Neural progenitor cell (in vitro differentiated cells): ENCODE results near the gene SLC6A18. TPM values are rescaled to one million over a fixed set of nuclear protein-coding genes. Genes with fewer than 3 reads are reported as not detected.

Experiments used
- DNase-seq: peaks from one replicate; pipeline ENCODE4 v3.0.0-alpha.2; 2016; ENCODE audit warnings: low spot score
- H2AFZ ChIP-seq: fragments of 200-600 bp; sonication (generic); replicated peaks from 2 replicates; pipeline ENCODE4 v1.6.1; 2016; ENCODE audit warnings: antibody characterized with exemption
- H3F3A ChIP-seq: fragments of 200-600 bp; sonication (generic); 2 replicates; pipeline ENCODE4 v1.6.1; 2016; ENCODE audit warnings: antibody characterized with exemption, low read depth
- H3K27ac ChIP-seq: fragments of 200-600 bp; sonication (generic); 2 replicates; pipeline ENCODE4 v1.5.1; 2016; ENCODE audit warnings: mild to moderate bottlenecking
- H3K27me3 ChIP-seq: fragments of 200-600 bp; sonication (generic); 2 replicates; pipeline ENCODE4 v1.6.1; 2016; ENCODE audit warnings: mild to moderate bottlenecking, moderate library complexity
- H3K36me3 ChIP-seq: fragments of 200-600 bp; sonication (generic); 2 replicates; pipeline ENCODE4 v1.5.1; 2016
- H3K4me1 ChIP-seq: fragments of 200-600 bp; sonication (generic); 2 replicates; pipeline ENCODE4 v1.6.1; 2016; ENCODE audit warnings: mixed run types
- H3K4me2 ChIP-seq: fragments of 200-600 bp; sonication (generic); 2 replicates; pipeline ENCODE4 v1.6.1; 2016
- H3K4me3 ChIP-seq: fragments of 200-600 bp; sonication (generic); 2 replicates; pipeline ENCODE4 v1.5.1; 2016
- H3K79me2 ChIP-seq: fragments of 200-600 bp; sonication (generic); 2 replicates; pipeline ENCODE4 v1.6.1; 2016; ENCODE audit warnings: low read depth
- H3K9ac ChIP-seq: fragments of 200-600 bp; sonication (generic); 2 replicates; pipeline ENCODE4 v1.6.1; 2016
- H3K9me3 ChIP-seq: fragments of 200-600 bp; sonication (generic); 2 replicates; pipeline ENCODE4 v1.5.1; 2016; ENCODE audit warnings: low read depth
- H4K20me1 ChIP-seq: fragments of 200-600 bp; sonication (generic); 2 replicates; pipeline ENCODE4 v1.6.1; 2016; ENCODE audit warnings: low read depth
- H3K27ac Mint-ChIP-seq: 3 replicates; pipeline ENCODE4 v1.8.0; 2021; ENCODE audit warnings: mixed read lengths
- H3K27me3 Mint-ChIP-seq: 2 replicates; pipeline ENCODE4 v1.8.0; 2022; ENCODE audit warnings: low read depth, mild to moderate bottlenecking, inconsistent platforms, moderate library complexity, mixed read lengths; ENCODE audit not compliant: insufficient read depth
- H3K36me3 Mint-ChIP-seq: 3 replicates; pipeline ENCODE4 v1.8.0; 2021; ENCODE audit warnings: mixed read lengths
- H3K4me1 Mint-ChIP-seq: 3 replicates; pipeline ENCODE4 v1.8.0; 2021; ENCODE audit warnings: mixed read lengths
- H3K4me3 Mint-ChIP-seq: 3 replicates; pipeline ENCODE4 v1.8.0; 2021; ENCODE audit warnings: mild to moderate bottlenecking, moderate library complexity, mixed read lengths
- H3K9me3 Mint-ChIP-seq: 3 replicates; pipeline ENCODE4 v1.8.0; 2020; ENCODE audit warnings: mixed read lengths
- CTCF ChIP-seq: fragments of 200-600 bp; sonication (generic); IDR thresholded peaks from 2 replicates; pipeline ENCODE4 v1.5.1; 2017; ENCODE audit warnings: antibody characterized with exemption, mild to moderate bottlenecking
- EZH2 ChIP-seq: fragments of 200-600 bp; sonication (generic); IDR thresholded peaks from 2 replicates; pipeline ENCODE4 v1.6.1; 2017; ENCODE audit warnings: antibody characterized with exemption, mild to moderate bottlenecking, moderate library complexity
- EZH2phosphoT487 ChIP-seq: fragments of 200-600 bp; sonication (generic); IDR thresholded peaks from 2 replicates; pipeline ENCODE4 v1.6.1; 2017; ENCODE audit warnings: antibody characterized with exemption
- total RNA-seq: library from RNA; depleted of rRNA; stranded (reverse); fragments of >200 nt; gene quantifications from 2 replicates; pipeline ENCODE4 v1.2.3, GENCODE V29; 2015; ENCODE audit warnings: low replicate concordance

Gene SLC6A18
- total RNA-seq, 1 donor from 2014 or later, result not detected

GRCh38 chr5:1210832-1211251 is 14.3 kb upstream of the SLC6A18 start:
- Histone ChIP-seq H3K36me3 (no peaks in the 10 kb centered on the region), H4K20me1 (no peaks in the 10 kb centered on the region), H3K9ac (no peak overlapping the region), H3K79me2 (no peaks in the 10 kb centered on the region), H3K4me3 (no peak overlapping the region), H3K4me2 (no peak overlapping the region), H3F3A (no peaks in the 10 kb centered on the region), H3K4me1 (no peaks in the 10 kb centered on the region), H2AFZ (no peak overlapping the region), H3K27me3 (no peaks in the 10 kb centered on the region), H3K9me3 (no peaks in the 10 kb centered on the region), H3K27ac (no peak overlapping the region)
- Mint-ChIP-seq H3K27ac (no peak overlapping the region), H3K27me3 (peaks cover 11% of the 10 kb centered on the region), H3K4me3 (no peak overlapping the region), H3K4me1 (peaks cover 4% of the 10 kb centered on the region), H3K36me3 (no peaks in the 10 kb centered on the region), H3K9me3 (no peaks in the 10 kb centered on the region)
- TF ChIP-seq CTCF (no peak), EZH2phosphoT487 (no peak), EZH2 (no peak)
- DNase-seq, result no peak

- Histone ChIP-seq H3K9ac (no peak overlapping the region), H3K4me1 (no peaks in the 10 kb centered on the region), H3K4me3 (no peak overlapping the region), H3K36me3 (no peaks in the 10 kb centered on the region), H3K27me3 (no peaks in the 10 kb centered on the region), H4K20me1 (no peaks in the 10 kb centered on the region), H3F3A (no peaks in the 10 kb centered on the region), H2AFZ (no peak overlapping the region), H3K79me2 (no peaks in the 10 kb centered on the region), H3K27ac (no peak overlapping the region), H3K9me3 (no peaks in the 10 kb centered on the region), H3K4me2 (no peak overlapping the region)
- Mint-ChIP-seq H3K9me3 (no peaks in the 10 kb centered on the region), H3K36me3 (no peaks in the 10 kb centered on the region), H3K27me3 (peaks cover 9% of the 10 kb centered on the region), H3K4me3 (peak overlapping the region; percentile 43), H3K4me1 (peaks cover 4% of the 10 kb centered on the region), H3K27ac (peak overlapping the region; percentile 57)
- DNase-seq, result no peak
- TF ChIP-seq CTCF (no peak), EZH2 (no peak), EZH2phosphoT487 (no peak)
Observed at GRCh38 chr5:1211701-1212100, 13.5 kb upstream of the SLC6A18 start.

- Histone ChIP-seq H3K4me1 (no peaks in the 10 kb centered on the region), H3K27me3 (no peaks in the 10 kb centered on the region), H3K9ac (no peak overlapping the region), H3K4me2 (no peak overlapping the region), H2AFZ (no peak overlapping the region), H3K4me3 (no peak overlapping the region), H3K9me3 (no peaks in the 10 kb centered on the region), H3F3A (no peaks in the 10 kb centered on the region), H3K27ac (no peak overlapping the region), H3K79me2 (no peaks in the 10 kb centered on the region), H3K36me3 (no peaks in the 10 kb centered on the region), H4K20me1 (no peaks in the 10 kb centered on the region)
- no peaks in the 10 kb centered on the region for H3K9me3 Mint-ChIP-seq
- no peak overlapping the region for H3K4me3 Mint-ChIP-seq
- no peaks in the 10 kb centered on the region for H3K36me3 Mint-ChIP-seq
- no peak overlapping the region for H3K27ac Mint-ChIP-seq
- H3K4me1 Mint-ChIP-seq, result peaks cover 4% of the 10 kb centered on the region
- no peak for DNase-seq
- TF ChIP-seq CTCF, result no peak
- TF ChIP-seq EZH2phosphoT487, result no peak
- peaks cover 9% of the 10 kb centered on the region for H3K27me3 Mint-ChIP-seq
Observed at GRCh38 chr5:1212271-1212670, 12.9 kb upstream of the SLC6A18 start.
